K562 (cell line): ENCODE data around the gene COX6A1. TPM values are rescaled to one million over a fixed set of nuclear protein-coding genes. Genes with fewer than 3 reads are reported as not detected.
A peak's percentile ranks its signal among the peaks of the same experiment; 100 is the strongest.

Experiments used
- BRF2 ChIP-seq: IDR thresholded peaks from 3 replicates; pipeline ENCODE4 v1.6.1; 2011; ENCODE audit warnings: borderline replicate concordance, mild to moderate bottlenecking; ENCODE audit not compliant: insufficient read length, insufficient read depth
- CGGBP1 ChIP-seq: fragments of 250-450 bp; sonication (Bioruptor Pico); IDR thresholded peaks from 2 replicates; pipeline ENCODE4 v1.9.0; 2021; ENCODE audit warnings: mild to moderate bottlenecking
- HDAC1 ChIP-seq, 2 experiments: fragments of 450-650 bp; IDR thresholded peaks; 2 replicates each; pipeline ENCODE4 v1.6.1; 2016 to 2017; ENCODE audit warnings: inconsistent platforms in 1 of 2, mild to moderate bottlenecking in 1 of 2, moderate library complexity in 1 of 2
- MAZ ChIP-seq, 2 experiments: fragments of 450-650 bp in 1 of 2; sonication (generic) in 1 of 2; formaldehyde crosslinking; IDR thresholded peaks in 1 of 2; conservative IDR thresholded peaks in 1 of 2; 2 replicates each; pipeline versions ENCODE4 v1.4.0 to v1.5.0; 2020; ENCODE audit warnings: mild to moderate bottlenecking in 1 of 2, missing genetic modification reagents in 1 of 2
- SAP30 ChIP-seq: fragments of 200-600 bp; sonication (generic); IDR thresholded peaks from 2 replicates; pipeline ENCODE4 v1.6.1; 2012; ENCODE audit warnings: borderline replicate concordance, low read depth, mild to moderate bottlenecking, moderate library complexity, low read length, control low read depth, inconsistent platforms; ENCODE audit not compliant: insufficient read depth, poor library complexity, severe bottlenecking
- SIN3A ChIP-seq, 2 experiments: fragments of 150-350 bp in 1 of 2; IDR thresholded peaks; 2 replicates each; pipeline ENCODE4 v1.6.1; 2011 to 2016; ENCODE audit warnings: borderline replicate concordance in 2 of 2, low read depth in 2 of 2, low read length in 2 of 2, mild to moderate bottlenecking in 2 of 2, moderate library complexity in 2 of 2; ENCODE audit not compliant: control insufficient read depth in 1 of 2
- polyA plus RNA-seq, 8 experiments: library from polyadenylated mRNA; depleted of rRNA in 4 of 8; stranded (reverse) in 5 of 8; unstranded in 3 of 8; fragments of >200 nt; fragmentation: Nextera tagmentation in 2 of 8; fragmentation: Illumina TruSeq in 1 of 8; extraction: Ambion mirVana in 2 of 8; extraction: Trizol in 1 of 8; gene quantifications; 2 replicates each; pipeline versions ENCODE4 v1.2.1 to v1.2.3, GENCODE V29; 2011 to 2014; ENCODE audit warnings: inconsistent platforms in 1 of 8, missing spikeins in 1 of 8
- total RNA-seq, 7 experiments: library from RNA; depleted of rRNA in 6 of 7; stranded (reverse); fragments of >200 nt in 6 of 7; fragmentation: Illumina TruSeq in 2 of 7; extraction: Trizol in 2 of 7; gene quantifications; 2 replicates each; pipeline versions ENCODE4 v1.2.1 to v1.2.3, GENCODE V29; 2011 to 2021; ENCODE audit warnings: low replicate concordance in 1 of 7
- TF ChIP-seq, protein P1 (sequence below): fragments of 250-450 bp; sonication (Bioruptor Pico); IDR thresholded peaks from 2 replicates; pipeline ENCODE4 v1.8.0; 2022; ENCODE audit warnings: moderate library complexity, mild to moderate bottlenecking, inconsistent platforms
- TF ChIP-seq, protein P2 (sequence below): IDR thresholded peaks from 2 replicates; pipeline ENCODE4 v1.6.1; 2014; ENCODE audit warnings: antibody characterized with exemption

COX6A1 gene
- total and polyA plus RNA-seq, 9 of the 15 experiments (the other 6 are each of a cell fraction or from before 2014, with no cell fraction given): 414 to 4,142 (median 931) TPM

DNA sequence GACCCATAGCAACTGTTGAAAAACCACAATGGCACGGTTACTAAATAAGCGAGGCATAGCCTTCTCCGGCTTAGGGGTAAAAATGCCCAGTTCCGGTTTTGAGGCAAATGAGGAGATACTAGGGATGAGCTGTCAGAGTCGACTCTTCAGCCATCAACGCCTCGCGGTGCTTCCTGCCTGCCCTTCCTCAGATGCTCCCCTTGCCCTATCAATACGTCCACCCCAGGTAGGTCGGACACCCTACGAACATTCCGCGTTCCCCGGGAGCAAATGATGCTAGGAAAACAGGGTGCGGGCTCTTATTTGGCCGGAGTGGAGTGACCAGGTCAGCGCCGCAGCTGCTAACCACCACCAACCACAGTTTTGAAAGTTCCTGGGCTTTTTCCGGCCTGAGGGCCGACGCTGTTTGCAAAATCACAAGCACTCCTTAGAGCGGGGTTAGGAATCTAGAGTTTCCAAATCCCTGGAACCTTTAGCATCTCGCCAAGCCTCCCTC, 30.5 kb downstream of the COX6A1 start (continued):
- TF ChIP-seq SAP30 (peak; percentile 56), HDAC1 (IDR thresholded peaks at IDR 0.05) (0 out of 4 replicates have a peak, but pooled peaks of 1 of the 2 experiments have one; percentile 5), BRF2 (no peak), MAZ (CRISPR knock-in tag; conservative IDR thresholded peaks at IDR 0.05 in 1 of 2, IDR thresholded peaks at IDR 0.05 in 1 of 2) (peak in 1 of 2 experiments; percentile 8; a peak in 1 of 4 replicates), SIN3A (IDR thresholded peaks at IDR 0.05; ENCODE audit: borderline replicate concordance in 2 of 2, control insufficient read depth in 1 of 2, low read depth in 2 of 2, low read length in 2 of 2) (0 out of 4 replicates have a peak, but pooled peaks have one; percentile 7 to 57), CGGBP1 (CRISPR knock-in tag) (no peak)
- TF ChIP-seq, protein P1, sequence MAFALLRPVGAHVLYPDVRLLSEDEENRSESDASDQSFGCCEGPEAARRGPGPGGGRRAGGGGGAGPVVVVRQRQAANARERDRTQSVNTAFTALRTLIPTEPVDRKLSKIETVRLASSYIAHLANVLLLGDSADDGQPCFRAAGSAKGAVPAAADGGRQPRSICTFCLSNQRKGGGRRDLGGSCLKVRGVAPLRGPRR (CRISPR knock-in tag): no peak
- TF ChIP-seq, protein P2, sequence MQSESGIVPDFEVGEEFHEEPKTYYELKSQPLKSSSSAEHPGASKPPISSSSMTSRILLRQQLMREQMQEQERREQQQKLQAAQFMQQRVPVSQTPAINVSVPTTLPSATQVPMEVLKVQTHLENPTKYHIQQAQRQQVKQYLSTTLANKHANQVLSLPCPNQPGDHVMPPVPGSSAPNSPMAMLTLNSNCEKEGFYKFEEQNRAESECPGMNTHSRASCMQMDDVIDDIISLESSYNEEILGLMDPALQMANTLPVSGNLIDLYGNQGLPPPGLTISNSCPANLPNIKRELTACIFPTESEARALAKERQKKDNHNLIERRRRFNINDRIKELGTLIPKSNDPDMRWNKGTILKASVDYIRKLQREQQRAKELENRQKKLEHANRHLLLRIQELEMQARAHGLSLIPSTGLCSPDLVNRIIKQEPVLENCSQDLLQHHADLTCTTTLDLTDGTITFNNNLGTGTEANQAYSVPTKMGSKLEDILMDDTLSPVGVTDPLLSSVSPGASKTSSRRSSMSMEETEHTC: no peak
